HG02884 (cell line): Measurements from ENCODE around the gene RASAL3.

Experiments
- ATAC-seq: cut with Tn5 transposase; IDR thresholded peaks from one replicate; pipeline ENCODE4 v1.9.1; 2021; ENCODE audit warnings: mild to moderate bottlenecking, moderate library complexity; ENCODE audit not compliant: unreplicated experiment

The RASAL3 gene

DNA sequence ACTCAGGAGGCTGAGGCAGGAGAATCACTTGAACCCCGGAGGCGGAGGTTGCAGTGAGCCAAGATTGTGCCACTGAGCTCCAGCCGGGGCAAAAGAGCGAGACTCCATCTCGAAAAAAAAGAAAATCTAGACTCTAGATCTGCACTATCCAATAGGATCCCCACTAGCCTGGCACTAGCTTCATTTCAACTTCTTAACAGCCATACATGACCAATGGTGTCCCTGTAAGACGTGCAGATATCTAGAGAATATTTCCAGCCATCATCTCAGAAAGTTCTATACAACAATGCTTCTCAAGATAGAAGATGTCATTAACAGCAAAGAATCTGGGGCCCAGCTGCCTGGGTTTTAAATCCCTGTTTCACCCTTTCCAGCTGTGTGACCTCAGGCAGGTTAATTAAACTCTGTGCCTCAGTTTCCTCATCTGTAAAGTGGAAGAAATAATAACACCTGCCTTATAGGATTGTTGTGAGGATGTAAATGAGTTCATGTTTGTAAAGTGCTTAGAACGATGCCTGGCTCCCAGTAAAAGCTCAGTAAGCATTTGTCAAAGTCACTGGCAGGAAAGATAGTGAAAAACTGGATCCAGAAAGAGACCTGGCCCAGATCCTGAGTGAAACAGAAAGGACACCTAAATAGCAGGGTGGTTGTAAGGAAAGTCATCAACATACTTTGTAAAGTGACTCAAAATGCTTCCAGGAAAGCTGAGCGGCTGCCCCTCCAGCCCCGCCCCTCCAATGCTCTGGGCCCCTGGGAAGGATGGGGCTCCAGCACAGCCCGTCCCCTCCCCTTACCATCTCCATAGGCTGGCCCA lies 28.1 kb downstream of the RASAL3 start:
- no peak for ATAC-seq

DNA sequence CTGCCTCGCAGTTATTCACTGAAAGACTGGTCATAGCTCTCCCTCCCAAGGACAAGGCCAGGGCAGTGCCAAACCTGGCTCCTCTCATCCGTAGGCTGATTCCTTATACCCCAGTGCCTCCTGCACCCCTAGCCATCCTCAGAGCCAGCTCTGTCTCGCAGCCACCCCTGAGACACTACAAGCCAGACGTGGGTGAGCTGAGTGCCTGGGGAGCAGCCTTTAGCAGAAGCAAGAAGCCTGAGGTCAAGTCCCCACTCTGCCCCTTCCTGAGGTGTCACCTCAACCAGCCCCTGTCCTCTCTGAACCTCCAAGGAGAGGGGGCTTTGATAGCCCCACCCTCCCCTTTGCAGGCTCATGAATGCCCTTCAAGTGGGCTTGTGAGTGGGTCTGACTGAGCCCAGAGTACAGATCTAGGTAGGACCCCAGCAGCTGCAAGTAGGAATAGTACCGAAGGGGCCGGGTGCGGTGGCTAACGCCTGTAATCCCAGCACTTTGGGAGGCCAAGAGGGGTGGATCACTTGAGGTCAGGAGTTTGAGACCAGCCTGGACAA lies 30.8 kb downstream of the RASAL3 start:
- ATAC-seq = no peak

DNA sequence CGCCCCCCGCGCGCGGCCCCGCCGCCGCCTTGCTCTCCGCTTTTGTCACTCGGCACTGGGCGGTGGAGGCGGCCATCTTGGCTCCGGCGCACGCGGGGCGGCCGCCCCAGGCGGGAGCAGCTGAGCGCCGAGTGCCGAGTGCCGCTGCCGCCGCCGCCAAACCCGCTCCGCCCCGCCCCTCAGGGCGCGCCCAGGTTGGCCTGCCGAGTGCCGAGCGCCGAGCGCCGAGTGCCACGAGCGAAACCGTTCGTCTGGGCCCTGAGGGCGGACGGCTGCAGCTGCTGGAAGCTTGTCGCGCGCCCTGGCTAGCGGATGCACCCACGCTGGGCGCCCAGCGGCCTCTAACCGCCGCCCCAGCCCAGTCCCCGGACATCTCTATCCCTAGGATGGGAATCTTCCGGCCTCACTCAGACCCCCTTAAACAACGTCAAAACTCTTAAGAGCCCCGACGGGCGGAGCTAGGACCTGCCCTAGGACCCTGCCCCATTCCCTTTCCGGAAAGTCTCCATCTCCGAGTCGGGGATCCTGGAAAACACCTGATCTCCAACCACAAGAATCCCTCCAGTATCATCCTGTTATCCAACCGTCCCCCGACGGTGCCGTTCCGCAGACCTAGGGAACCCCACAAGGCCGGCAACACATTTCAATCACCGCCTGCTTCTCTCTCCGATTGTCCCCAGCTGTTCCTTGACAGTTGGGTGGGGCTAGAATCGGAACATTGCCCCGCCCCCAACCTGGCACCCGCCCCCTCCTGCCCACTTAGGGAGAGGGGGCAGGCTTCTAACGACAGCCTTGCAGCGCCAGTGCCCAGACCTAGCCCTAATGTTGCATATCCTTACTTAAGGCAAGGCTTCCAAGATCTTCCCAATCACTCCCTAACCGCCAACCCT lies 31.5 kb downstream of the RASAL3 start:
- ATAC-seq = no peak

DNA sequence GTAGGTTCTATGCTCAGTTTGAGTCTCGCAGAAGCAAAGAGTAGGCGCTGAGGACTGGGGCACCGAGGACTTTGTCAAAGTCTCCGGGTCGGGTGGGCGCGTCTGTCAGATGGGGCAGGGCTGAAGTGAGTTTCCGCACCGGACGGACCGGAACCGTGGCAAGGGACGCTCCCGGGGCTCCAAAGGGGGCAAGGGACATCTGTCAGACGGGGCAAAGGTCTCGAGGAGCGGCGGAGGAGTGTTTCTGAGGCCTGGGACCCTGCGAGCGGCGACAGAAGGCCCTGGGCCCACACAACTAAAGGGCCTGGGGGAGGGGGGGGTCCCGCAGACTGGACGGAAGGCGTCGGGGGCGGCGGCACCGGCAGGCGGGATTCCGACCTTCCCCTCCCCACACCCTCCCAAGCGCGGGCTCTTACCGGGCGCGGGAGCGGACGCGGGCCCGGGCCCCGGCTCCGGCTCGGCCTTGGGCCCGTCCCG lies 32.3 kb downstream of the RASAL3 start:
- no peak for ATAC-seq

DNA sequence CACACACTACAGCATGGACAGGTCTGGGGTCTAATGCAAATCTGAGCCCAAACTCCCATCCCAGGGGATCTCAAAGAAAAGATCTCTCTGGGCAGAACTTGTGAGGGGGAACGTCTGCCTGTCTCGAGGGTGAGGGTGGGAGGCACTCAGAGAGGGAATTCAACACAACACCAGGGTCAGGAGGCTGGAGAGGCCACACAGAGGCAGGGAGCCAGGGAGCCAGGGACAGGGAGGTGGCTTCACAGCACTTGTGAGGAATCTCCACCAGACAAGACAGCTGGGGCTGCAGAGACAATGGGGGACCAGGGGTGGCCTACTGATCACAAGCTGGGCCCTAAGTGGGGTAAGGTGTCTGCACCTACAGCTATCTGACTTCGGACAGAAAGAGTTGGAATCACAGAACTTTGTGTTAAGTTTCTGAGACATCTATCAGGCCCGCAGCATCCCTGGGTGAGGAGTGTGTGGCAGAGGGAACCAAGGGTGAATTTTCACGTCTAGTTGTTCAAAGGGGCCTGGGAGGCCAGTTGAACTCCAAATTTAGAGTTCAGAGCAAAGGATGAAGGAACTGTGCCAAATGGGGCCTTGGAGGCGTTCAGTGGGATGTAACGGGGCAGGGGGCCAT lies 32.8 kb downstream of the RASAL3 start:
- ATAC-seq = no peak

DNA sequence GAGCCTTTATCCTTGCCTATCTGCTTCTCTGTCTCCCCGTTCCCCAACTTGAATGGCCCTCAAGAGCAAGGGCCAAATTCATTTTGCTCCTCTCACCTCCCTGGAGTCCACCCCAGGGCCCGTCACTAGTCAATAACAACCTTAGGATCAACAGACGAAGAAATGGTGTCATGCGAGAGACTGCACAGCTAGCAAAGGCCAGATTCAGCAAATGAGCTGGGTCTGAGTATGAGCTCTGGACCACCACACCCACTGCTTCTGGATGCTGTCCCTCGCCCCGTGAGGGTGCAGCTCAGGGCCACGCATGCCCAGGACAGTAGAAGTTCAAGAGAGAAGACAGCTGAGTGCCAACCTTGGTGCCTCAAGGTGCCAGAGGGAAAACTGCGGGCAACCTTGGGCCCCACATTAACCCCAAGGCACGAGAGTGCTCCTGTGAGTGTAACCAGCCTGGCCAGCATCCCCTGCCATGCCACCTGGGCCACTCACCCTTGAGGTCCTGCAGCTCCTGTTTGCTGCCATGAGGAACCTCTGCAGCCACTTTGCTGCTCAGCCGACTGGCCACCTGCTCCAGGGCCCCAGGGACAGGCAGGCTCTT lies 33.7 kb downstream of the RASAL3 start:
- ATAC-seq = no peak

DNA sequence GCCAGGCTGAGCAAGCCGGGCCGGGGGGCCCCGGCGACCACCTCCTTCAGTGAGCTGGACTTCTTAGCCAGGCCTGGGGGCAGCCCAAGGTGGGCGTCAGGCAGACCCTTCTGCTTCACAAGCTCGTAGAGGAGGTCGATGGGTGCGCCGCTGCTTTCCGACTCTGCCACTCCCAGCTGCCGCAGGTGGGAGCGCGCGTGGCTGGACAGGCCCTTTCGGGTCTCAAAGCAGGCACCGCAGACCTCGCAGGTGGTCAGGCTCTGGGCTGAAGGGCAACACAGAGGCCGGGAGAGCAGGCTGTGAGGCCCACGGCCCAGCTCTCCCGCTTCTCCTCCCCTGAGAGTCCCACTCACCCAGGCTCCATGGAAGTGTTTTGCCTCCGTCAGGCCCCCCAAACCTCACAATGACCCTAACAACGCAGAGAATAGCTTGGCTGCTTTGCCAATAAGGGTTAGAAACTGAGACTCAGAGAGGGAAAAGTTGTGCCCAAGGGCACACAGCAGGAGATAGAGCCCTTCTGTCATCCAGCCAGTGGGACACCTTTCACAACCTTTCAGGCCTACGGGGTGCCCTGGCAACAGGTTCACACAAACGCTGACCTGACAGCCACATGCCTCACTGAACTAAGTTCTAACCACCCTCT lies 34.4 kb downstream of the RASAL3 start:
- ATAC-seq = no peak

DNA sequence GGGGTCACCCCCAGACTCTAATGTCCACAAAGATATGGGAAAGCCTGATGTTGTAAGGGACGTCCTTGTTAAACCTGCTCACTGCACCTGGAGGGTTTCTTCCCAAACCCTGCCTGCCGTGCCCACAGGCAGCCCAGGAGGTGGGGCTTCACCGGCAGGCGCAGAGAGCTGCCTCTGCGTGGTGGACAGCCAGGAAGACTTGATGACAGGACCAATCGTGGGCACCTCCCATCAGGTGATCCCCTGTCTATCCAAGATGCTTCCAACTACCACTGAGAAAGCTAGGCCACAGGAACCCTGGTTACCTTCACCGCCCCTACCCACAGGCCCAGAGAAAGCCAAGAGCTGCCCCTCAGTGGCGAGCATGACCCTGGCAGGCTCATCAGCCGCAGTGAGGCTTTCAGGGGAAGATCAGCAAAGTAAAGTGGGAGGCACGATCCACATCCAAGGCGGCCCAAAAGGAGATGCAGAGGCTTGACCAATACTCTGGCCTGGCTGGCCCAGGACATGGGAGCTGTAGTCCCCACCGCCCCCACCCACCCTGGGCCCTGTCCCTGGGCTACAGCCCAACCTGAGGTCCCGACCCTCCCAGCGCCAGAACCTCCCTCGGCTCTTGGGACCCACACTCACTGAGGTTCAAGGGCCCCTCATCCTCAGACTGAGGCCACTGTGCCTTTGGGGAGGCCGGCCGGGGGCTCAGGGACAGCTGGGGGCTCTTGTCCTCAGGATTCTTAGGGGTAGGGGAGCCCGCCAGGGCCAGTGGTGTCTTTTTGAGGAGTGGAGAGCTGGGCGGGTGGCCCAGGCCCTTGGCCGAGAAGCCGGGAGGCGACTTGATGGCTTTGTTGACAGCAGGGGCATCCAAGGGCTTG lies 35.2 kb downstream of the RASAL3 start:
- ATAC-seq = no peak

DNA sequence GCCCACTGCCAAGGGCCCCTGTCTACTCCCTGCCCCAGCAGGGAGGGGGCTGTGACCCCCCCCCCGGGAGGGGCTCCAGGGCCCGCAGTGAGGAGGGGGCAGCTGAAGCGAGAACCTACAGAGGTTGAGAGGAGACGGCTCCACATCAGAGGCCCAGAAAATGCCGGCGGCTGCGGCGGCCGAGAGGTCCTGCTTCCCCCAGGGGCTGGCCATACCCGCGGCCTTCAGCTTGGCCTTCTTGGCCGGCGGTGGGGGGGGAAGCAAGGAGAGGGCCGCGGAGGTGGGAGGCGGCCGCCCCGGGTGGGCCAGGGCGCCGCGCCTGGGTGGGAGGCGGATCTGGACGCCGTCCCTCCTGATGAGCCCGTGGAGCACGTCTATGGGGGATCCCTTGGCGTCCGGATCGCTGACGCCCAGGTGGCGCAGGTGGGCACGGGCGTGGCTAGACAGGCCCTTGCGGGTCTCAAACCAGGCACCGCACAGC lies 36.3 kb downstream of the RASAL3 start:
- no peak for ATAC-seq

DNA sequence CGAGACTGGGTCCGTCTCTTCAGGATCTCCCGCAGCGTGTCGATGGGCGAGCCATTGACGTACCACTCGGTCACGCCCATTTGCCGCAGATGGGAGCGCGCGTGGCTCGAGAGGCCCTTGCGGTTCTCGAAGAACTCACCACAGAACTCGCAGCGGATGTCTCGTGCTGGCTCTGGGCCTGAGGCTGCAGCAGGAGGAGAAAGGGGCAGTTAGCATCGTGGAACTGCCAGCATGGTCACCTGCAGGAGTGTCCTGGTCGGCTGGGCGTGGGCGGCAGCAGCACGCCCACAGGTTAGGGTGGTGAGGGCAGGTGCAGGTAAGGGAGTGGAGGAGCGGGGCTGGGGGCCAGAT lies 37.0 kb downstream of the RASAL3 start:
- ATAC-seq = no peak

DNA sequence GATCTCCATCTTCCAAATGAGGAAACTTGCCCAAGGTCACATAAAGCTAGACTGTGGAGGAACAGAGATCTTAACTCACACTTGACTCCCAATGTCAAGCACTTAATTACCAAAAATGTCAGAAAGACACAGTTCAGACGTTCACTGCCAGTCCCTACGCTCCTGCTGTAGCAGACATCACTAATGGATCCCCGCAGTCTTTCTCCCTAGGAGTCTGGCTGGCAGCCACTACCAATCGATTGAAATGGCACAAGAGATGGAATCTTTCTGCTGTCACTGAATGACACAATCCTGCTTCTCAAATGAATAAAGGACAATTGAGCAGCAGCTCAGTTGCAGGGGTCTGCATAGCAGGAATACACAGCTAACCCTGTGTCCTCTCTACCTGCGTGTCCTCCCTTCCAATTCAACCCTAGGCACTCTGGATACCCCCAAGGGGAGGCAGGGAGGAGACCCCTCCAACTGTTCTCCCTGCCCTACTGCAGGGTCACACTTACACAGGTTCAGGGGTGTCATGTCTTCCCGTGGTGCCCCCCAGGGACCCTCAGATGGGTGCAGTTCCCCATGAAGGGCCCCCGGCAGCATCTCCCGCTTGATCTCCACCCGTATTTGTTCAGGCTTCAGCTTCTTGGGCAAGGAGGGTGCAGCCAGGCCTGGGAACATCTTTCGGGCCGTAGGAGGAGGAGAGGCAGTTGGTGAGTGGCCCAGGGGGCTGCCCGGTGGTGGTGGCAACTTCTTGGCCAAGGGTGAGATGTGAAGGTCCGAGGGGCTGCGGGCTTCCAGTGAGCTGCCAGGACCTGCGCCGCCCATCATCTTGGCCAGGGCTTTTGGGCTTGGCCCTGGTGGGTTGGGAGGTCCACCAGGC lies 37.6 kb downstream of the RASAL3 start:
- ATAC-seq = no peak

DNA sequence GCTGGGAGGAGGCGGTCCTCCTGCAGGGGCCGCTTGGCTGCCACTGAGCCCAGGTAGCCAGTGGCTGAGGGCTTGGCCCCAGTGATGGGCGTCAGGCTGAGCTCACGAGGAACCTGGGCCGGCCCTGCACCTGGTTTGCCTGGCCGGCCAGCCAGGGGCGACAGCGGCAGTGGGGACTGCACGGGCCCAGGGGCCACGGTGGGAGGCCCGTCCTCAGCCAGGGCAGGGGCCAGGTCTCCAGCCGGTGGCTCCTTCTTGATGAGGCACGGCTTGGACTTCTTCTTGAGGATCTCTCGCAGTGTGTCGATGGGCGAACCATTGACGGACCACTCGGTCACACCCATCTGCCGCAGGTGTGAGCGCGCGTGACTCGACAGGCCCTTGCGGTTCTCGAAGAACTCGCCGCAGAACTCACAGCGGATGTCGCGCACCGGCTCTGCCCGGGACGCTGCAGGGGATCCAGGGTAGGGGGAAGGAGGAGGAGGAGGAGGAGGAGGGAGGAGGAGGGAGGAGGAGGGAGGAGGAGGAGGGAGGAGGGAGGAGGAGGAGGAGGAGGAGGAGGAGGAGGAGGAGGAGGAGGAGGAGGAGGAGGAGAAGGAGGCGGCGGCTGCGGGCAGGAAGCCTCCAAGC lies 38.9 kb downstream of the RASAL3 start:
- ATAC-seq = no peak

DNA sequence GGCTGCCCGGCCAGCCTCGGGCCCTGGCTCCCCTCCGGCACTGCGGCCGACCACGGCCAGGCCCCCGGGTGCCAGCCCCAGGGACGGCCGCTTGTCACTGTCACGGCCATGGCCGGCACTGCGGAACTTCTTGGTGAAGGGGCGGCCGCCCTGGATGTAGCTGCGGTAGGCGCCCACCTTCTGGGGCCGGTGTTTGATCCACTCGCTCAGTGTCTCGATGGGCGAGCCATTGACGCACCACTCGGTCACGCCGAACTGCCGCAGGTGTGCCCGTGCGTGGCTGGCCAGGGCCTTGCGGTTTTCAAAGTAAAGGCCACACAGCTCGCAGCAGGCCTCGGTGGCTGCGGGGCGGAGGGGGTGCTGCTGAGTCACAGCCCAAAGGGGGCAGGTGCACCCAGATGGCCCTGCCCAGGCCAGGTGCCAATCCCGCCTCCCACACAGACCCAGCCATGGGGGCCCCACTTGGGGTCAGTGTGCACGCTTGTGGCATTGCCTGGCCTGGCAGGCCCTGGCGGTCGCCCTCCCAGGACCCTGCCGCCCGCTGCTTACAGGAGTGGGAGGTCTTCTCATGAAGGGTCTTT lies 39.6 kb downstream of the RASAL3 start:
- ATAC-seq = no peak

DNA sequence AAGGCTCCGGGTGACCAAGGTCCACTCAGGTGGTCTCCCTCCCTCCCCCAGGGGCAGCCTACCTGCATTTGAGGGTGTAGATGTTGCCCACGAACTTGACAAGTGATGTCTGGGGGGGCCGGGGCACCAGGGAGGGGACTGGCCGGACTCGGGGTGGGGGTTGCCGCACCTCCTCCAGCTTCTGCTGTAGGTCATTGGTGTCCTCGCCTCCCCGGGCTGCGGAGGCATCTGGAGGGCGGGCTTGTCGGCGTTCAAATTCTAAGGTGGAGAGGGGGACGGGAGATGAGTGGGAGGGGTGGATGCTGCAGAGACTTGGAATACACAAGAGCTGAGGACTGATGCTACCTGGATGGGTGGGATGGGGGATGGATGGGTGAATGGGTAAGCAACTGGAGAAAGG lies 40.2 kb downstream of the RASAL3 start:
- no peak for ATAC-seq

DNA sequence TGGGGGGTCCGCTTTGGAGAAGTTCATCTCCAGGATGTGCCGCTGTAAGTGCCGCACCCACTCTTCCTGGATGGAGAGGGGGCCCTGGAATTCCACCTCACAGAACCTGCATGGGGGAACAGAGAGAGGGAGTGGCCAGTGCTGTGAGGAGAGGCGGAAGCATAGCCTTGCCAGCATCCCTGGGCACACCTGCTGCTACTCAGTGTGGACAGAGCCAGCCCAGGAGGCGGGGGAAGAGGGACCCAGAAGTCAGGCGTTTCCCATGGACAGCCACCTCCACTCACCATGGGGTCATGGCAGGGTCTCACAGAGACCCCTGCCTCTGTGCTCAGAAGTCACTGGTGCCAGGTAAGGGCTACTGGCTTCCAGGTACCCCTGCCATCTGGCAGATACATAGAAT lies 41.2 kb downstream of the RASAL3 start:
- no peak for ATAC-seq

DNA sequence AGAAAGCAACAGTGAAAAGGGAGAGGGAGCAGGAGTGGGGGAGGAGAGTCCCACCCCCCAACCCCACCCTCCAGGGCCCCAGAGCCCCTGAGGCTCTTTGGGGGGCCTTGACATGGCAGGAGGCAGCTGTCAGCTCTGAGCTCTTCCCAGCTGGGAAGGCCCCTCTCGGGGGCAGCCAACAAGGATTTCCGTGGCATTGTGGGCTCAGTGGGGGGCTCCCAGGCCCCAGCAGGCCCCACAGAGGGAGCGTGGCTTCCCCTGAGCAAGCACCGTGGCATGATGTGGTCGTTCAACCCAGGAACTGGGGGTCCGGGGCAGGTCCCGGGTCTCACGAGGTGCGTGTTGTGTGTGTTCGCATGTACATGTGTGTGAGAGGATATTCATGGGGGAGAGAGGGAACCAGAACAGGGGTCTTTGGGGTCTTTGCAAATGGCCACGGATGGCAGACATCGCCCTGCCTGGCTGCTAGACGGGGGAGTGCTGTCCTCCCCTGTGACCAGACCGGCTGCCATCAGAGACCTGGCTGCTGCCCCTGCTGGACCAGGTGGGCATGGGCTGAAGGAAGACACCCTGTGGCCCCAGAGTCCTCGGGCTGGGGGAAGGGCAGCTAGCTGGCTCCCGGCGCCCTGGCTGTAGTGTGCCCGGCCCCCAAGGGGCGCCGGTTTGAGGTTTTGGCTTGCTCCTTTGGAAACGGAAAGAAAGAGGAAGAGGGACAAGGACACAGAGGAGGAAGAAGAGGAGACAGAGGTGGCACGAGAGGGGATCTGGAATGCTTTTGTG lies 41.9 kb downstream of the RASAL3 start:
- no peak for ATAC-seq

DNA sequence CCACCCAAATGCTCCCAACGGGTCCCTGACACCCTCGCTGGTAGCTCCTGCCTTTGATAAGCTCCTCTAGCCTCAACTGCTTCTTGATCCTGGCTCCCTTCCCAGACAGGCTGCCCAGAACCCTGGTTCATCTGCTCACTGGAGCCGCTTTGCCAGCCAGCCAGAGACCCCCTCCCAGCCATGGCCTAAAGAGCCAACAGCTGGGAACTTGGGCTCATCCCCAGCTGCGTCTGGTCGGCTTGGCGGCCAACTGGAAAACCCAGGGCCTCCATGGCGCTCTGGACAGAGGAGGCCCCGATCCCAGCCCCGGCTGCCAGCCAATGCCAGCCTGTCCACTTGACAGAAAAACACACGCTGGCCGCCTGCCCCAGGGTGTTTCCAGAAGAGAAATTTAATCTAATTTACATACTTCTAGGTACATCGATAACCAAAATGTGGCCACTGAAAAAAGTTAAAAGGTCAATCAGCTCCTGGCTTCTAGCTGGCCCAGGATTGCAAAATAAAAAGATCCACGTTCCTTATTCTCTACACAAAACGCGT lies 42.6 kb downstream of the RASAL3 start:
- no peak for ATAC-seq
